ENCODE results near the gene TNNT2. TPM values are rescaled to one million over a fixed set of nuclear protein-coding genes. Genes with fewer than 3 reads are reported as not detected.

TNNT2 gene
- total and polyA plus RNA-seq, 2 of the 4 experiments (the other 2 are of a cell fraction) = 0.18 to 1.2 TPM

GRCh38 chr1:201335901-201336300 is 41.6 kb downstream of the TNNT2 start:
- intact Hi-C loops (cut with micrococcal nuclease) = no loop called here
- H4K20me1 ChIP-seq (ENCODE audit: insufficient read depth, low read length) = no peaks in the 10 kb centered on the region
- no peaks in the 10 kb centered on the region for H3K79me1 ChIP-seq (ENCODE audit: low read depth in 1 of 2, low read length in 2 of 2)
- no peak overlapping the region for H3K14ac ChIP-seq (replicated peaks; ENCODE audit: low read depth, low read length)
- H3K36me3 ChIP-seq (ENCODE audit: control insufficient read depth, insufficient read depth, low read length) = no peaks in the 10 kb centered on the region
- BruUV-seq (replicated peaks) = no TSS peak
- no peak overlapping the region for H3K4me2 ChIP-seq (ENCODE audit: low read depth, low read length)
- H3K4ac ChIP-seq (ENCODE audit: low read depth, low read length) = no peak overlapping the region
- no peak overlapping the region for H2BK5ac ChIP-seq (ENCODE audit: low read depth, low read length, poor library complexity, severe bottlenecking)
- DNase-seq (no peak), ATAC-seq (ENCODE audit: low read depth) (no peak)
- no peak overlapping the region for H4K8ac ChIP-seq (ENCODE audit: low read depth in 2 of 2, low read length in 2 of 2)
- in situ Hi-C loops (cut with MboI; ENCODE audit: low sequenced_read_pairs) = no loop called here
- H2AFZ ChIP-seq (replicated peaks; ENCODE audit: low read length, poor library complexity) = no peak overlapping the region
- no peaks in the 10 kb centered on the region for H3K9me3 ChIP-seq (ENCODE audit: control insufficient read depth, insufficient read depth, low read length)
- no peak overlapping the region for H3K56ac ChIP-seq (ENCODE audit: extremely low read depth, insufficient read depth, low read length)
- no peak overlapping the region for H2BK20ac ChIP-seq (ENCODE audit: low read depth, low read length)
- no peak overlapping the region for H4K5ac ChIP-seq (ENCODE audit: low read depth, low read length)
- peaks cover 57% of the 10 kb centered on the region for H3K27me3 ChIP-seq (ENCODE audit: control insufficient read depth, insufficient read depth, low read length)
- CTCF ChIA-PET = interaction anchor here (1.2 kb wide), 1 partner anchor 12 kb away, joined by 3 read pairs; no protein-coding TSS in a partner anchor
- no peak overlapping the region for H3K18ac ChIP-seq (ENCODE audit: low read depth, low read length)
- no peak overlapping the region for H3K4me3 ChIP-seq (ENCODE audit: insufficient read depth, low read depth, low read length)
- no peak overlapping the region for H4K91ac ChIP-seq (ENCODE audit: insufficient read depth, low read depth, low read length)
- H3K9me1 ChIP-seq (ENCODE audit: insufficient read depth, low read length) = no peaks in the 10 kb centered on the region
- no peak overlapping the region for H2AK5ac ChIP-seq (ENCODE audit: low read depth, low read length)
- H2AK9ac ChIP-seq (replicated peaks; ENCODE audit: low read depth, low read length, poor library complexity) = no peak overlapping the region
- no peak overlapping the region for H3K9ac ChIP-seq (ENCODE audit: low read depth, low read length)
- H2BK15ac ChIP-seq (ENCODE audit: low read depth, low read length) = no peak overlapping the region
- H3K23ac ChIP-seq (ENCODE audit: low read depth, low read length) = no peak overlapping the region
- dilution Hi-C loops (cut with HindIII; ENCODE audit: low sequenced_read_pairs, unreplicated experiment) = no loop called here
- H3K4me1 ChIP-seq (ENCODE audit: control insufficient read depth, insufficient read depth, low read length) = no peaks in the 10 kb centered on the region
- TF ChIP-seq CTCF (conservative IDR thresholded peaks at IDR 0.05; ENCODE audit: low read depth, low read length) (no peak), RCOR1 (IDR thresholded peaks at IDR 0.05; ENCODE audit: insufficient replicate concordance, low read length) (no peak), ELK1 (IDR thresholded peaks at IDR 0.05; ENCODE audit: borderline replicate concordance, low read depth, low read length) (no peak), NFE2L2 (IDR thresholded peaks at IDR 0.05; ENCODE audit: low read depth, low read length) (no peak), POLR2A (IDR thresholded peaks at IDR 0.05; ENCODE audit: low read depth, low read length) (no peak), MAFK (IDR thresholded peaks at IDR 0.05; ENCODE audit: low read depth, low read length) (no peak)
- no peak overlapping the region for H2BK120ac ChIP-seq (ENCODE audit: low read depth, low read length)
- POLR2A ChIA-PET (ENCODE audit: unreplicated experiment) = no interaction called here
- 63% methylated on average over 1 of the region's 3 CpGs; no CpG with 5 or more reads in 1 of the 2 experiments for WGBS, 2 experiments (ENCODE audit: extremely low coverage in 2 of 2, insufficient read length in 1 of 2)
- H3K27ac ChIP-seq (ENCODE audit: insufficient read depth, low read length) = no peak overlapping the region

Measured in IMR-90 (cell line).